ENCODE data around the gene TNNI2. TPM values are rescaled to one million over a fixed set of nuclear protein-coding genes. Genes with fewer than 3 reads are reported as not detected.

The TNNI2 gene
- total and polyA plus RNA-seq, 9 donors = 0.41 to 1.2 (median 0.66) TPM; not detected in 5

DNA sequence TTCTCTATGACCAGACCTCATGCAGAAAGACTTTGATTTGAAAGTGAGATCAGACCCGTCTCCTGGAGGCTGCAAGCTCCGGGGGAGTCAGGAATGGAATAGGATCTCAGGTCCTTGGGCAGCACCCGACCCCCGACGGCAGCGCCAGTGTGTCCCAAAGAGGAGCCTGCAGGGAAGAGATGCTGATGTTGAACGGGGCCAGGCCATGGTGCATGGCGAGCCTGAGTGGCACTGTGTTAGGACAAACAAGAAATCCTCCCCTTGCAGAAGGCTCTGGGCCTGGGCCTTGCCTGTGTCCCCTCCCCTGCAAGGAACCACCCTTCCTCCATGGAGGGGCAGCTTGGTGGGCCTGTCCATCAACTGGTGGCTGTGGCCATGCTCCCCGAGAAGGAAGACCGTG, 24.1 kb upstream of the TNNI2 start:
- peaks cover 0 to 4% of the 10 kb centered on the region in 2 donors for H3K9me3 ChIP-seq
- H3K4me1 ChIP-seq (ENCODE audit: insufficient read depth) = no peaks in the 10 kb centered on the region
- H3K36me3 ChIP-seq = no peaks in the 10 kb centered on the region
- intact Hi-C loops (cut with DNase I) = no loop called here
- H3K4me3 ChIP-seq = no peak overlapping the region
- TF ChIP-seq POLR2A (IDR thresholded peaks at IDR 0.05) = no peak
- no peak for TF ChIP-seq EP300 (IDR thresholded peaks at IDR 0.05)
- TF ChIP-seq, protein P1, sequence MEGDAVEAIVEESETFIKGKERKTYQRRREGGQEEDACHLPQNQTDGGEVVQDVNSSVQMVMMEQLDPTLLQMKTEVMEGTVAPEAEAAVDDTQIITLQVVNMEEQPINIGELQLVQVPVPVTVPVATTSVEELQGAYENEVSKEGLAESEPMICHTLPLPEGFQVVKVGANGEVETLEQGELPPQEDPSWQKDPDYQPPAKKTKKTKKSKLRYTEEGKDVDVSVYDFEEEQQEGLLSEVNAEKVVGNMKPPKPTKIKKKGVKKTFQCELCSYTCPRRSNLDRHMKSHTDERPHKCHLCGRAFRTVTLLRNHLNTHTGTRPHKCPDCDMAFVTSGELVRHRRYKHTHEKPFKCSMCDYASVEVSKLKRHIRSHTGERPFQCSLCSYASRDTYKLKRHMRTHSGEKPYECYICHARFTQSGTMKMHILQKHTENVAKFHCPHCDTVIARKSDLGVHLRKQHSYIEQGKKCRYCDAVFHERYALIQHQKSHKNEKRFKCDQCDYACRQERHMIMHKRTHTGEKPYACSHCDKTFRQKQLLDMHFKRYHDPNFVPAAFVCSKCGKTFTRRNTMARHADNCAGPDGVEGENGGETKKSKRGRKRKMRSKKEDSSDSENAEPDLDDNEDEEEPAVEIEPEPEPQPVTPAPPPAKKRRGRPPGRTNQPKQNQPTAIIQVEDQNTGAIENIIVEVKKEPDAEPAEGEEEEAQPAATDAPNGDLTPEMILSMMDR (IDR thresholded peaks at IDR 0.05) = no peak
- no peaks in the 10 kb centered on the region for H3K27me3 ChIP-seq
- no peak overlapping the region for H3K27ac ChIP-seq
- 69 to 75% (median 73%) methylated on average over 10 of the region's 10 CpGs for WGBS, 3 donors
- no peak for DNase-seq

DNA sequence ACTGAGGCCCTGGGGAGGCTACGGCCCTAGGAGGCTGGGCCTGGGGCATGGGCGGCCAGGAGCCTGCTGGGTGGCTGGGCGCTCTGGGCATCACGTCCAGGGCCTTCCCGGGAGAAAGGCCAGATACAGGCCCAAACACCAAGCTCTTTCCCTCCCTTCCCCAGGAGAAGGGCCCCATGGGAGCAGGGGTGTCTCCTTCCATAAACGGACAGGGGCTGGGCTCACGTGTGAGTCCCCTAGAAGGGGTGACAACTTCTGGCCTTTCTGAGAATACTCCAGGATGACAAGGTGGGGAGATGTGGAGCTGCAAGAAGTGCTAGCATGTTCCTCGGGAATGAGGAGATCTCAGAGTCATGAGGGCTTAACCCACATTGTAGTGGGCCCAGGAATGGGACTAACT, 23.5 kb upstream of the TNNI2 start:
- Histone ChIP-seq H3K4me1 (ENCODE audit: insufficient read depth) (no peaks in the 10 kb centered on the region), H3K27ac (no peak overlapping the region), H3K9me3 (peaks cover 0 to 4% of the 10 kb centered on the region in 2 donors), H3K36me3 (no peaks in the 10 kb centered on the region), H3K4me3 (no peak overlapping the region), H3K27me3 (no peaks in the 10 kb centered on the region)
- 87 to 93% (median 91%) methylated on average over 8 of the region's 8 CpGs for WGBS, 3 donors
- intact Hi-C loops (cut with DNase I) = no loop called here
- TF ChIP-seq, protein P1 (IDR thresholded peaks at IDR 0.05) = no peak
- TF ChIP-seq EP300 (IDR thresholded peaks at IDR 0.05) = no peak
- TF ChIP-seq POLR2A (IDR thresholded peaks at IDR 0.05) = no peak
- DNase-seq = no peak

DNA sequence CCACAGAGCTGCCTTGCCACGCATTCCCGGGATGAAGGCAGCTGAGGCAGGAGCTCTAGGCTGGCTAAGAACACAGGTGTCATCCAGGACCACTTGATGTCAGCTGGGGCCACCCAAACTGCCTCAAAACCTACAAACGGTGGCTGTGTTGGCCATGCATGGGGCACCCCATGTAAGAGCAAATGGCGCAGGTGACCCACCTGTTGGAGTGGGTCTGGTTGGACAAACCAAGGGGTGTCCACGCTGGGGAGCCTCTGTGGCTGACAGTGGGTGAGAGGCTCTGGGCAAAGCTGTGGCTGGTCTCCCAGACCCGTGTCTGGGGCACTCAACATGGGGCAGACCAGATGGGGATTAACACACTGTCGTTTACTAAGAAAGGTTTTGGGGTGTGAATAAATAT, 23.0 kb upstream of the TNNI2 start:
- Histone ChIP-seq H3K36me3 (no peaks in the 10 kb centered on the region), H3K9me3 (peaks cover 0 to 4% of the 10 kb centered on the region in 2 donors), H3K4me3 (no peak overlapping the region), H3K27me3 (no peaks in the 10 kb centered on the region), H3K27ac (no peak overlapping the region), H3K4me1 (ENCODE audit: insufficient read depth) (no peaks in the 10 kb centered on the region)
- intact Hi-C loops (cut with DNase I) = no loop called here
- no peak for DNase-seq
- TF ChIP-seq EP300 (IDR thresholded peaks at IDR 0.05) (no peak), POLR2A (IDR thresholded peaks at IDR 0.05) (no peak)
- TF ChIP-seq, protein P1 (IDR thresholded peaks at IDR 0.05) = no peak
- 83 to 88% (median 86%) methylated on average over 7 of the region's 7 CpGs for WGBS, 3 donors

DNA sequence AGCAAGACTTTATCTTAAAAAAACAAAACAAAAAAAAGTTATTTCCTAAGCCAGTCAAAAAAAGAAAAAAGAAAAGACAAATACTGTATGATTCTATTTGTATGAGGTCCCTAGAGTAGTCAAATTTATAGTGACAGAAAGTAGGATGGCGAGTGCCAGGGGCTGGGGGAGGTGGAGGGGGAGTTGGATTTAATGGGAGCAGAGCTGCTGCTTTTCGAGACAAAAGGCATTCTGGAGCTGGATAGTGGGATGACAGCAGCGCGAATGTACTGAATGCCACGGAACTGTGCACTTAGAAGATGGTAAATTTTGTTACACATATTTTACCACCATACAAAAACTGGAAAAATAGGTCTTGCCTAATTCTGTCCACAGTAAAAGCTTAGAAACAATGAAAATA, 21.8 kb upstream of the TNNI2 start:
- H3K27ac ChIP-seq = no peak overlapping the region
- no peaks in the 10 kb centered on the region for H3K4me1 ChIP-seq (ENCODE audit: insufficient read depth)
- no peak for DNase-seq
- WGBS, 3 donors = 68 to 75% (median 71%) methylated on average over 5 of the region's 5 CpGs
- H3K36me3 ChIP-seq = no peaks in the 10 kb centered on the region
- peaks cover 0 to 3% of the 10 kb centered on the region in 2 donors for H3K9me3 ChIP-seq
- no peaks in the 10 kb centered on the region for H3K27me3 ChIP-seq
- intact Hi-C loops (cut with DNase I) = no loop called here
- no peak overlapping the region for H3K4me3 ChIP-seq
- no peak for TF ChIP-seq POLR2A (IDR thresholded peaks at IDR 0.05)
- TF ChIP-seq EP300 (IDR thresholded peaks at IDR 0.05) = no peak
- TF ChIP-seq, protein P1 (IDR thresholded peaks at IDR 0.05) = no peak
